GM23338 (cell line): ENCODE data around the gene ZNF488. TPM values are rescaled to one million over a fixed set of nuclear protein-coding genes. Genes with fewer than 3 reads are reported as not detected.

Experiments
- ATAC-seq: fragments of 200-7000 bp; cut with Tn5 transposase; 3 replicates; pipeline ENCODE4 v1.9.1; 2020
- DNase-seq: peaks from one replicate; pipeline ENCODE4 v3.0.0-alpha.2; 2015; ENCODE audit warnings: low spot score
- H2AFZ ChIP-seq: fragments of 200-600 bp; sonication (generic); 2 replicates; pipeline ENCODE4 v1.8.0; 2016; ENCODE audit warnings: antibody characterized with exemption, mild to moderate bottlenecking, moderate library complexity
- H3F3A ChIP-seq: fragments of 200-600 bp; sonication (generic); replicated peaks from 2 replicates; pipeline ENCODE4 v1.8.0; 2017; ENCODE audit warnings: antibody characterized with exemption, mixed run types, low read depth
- H3K27ac ChIP-seq: fragments of 200-600 bp; sonication (generic); 2 replicates; pipeline ENCODE4 v1.6.1; 2016; ENCODE audit warnings: low read depth
- H3K27me3 ChIP-seq: fragments of 200-600 bp; sonication (generic); 2 replicates; pipeline ENCODE4 v1.8.0; 2016; ENCODE audit warnings: mild to moderate bottlenecking, mixed run types, moderate library complexity; ENCODE audit not compliant: insufficient read depth
- H3K36me3 ChIP-seq: fragments of 200-600 bp; sonication (generic); 2 replicates; pipeline ENCODE4 v1.8.0; 2016; ENCODE audit warnings: mild to moderate bottlenecking; ENCODE audit not compliant: insufficient read depth
- H3K4me1 ChIP-seq: fragments of 200-600 bp; sonication (generic); 2 replicates; pipeline ENCODE4 v1.8.0; 2016; ENCODE audit warnings: mild to moderate bottlenecking, moderate library complexity; ENCODE audit not compliant: insufficient read depth
- H3K4me2 ChIP-seq: fragments of 200-600 bp; sonication (generic); 2 replicates; pipeline ENCODE4 v1.7.1; 2017; ENCODE audit warnings: mixed run types
- H3K4me3 ChIP-seq: fragments of 200-600 bp; sonication (generic); 2 replicates; pipeline ENCODE4 v1.6.1; 2016; ENCODE audit warnings: mixed run types
- H3K79me2 ChIP-seq: fragments of 200-600 bp; sonication (generic); replicated peaks from 2 replicates; pipeline ENCODE4 v1.8.0; 2017; ENCODE audit warnings: mild to moderate bottlenecking; ENCODE audit not compliant: insufficient read depth
- H3K9me2 ChIP-seq: fragments of 200-600 bp; sonication (generic); 2 replicates; pipeline ENCODE4 v1.8.0; 2017; ENCODE audit not compliant: insufficient read depth
- H4K20me1 ChIP-seq: fragments of 200-600 bp; sonication (generic); replicated peaks from 2 replicates; pipeline ENCODE4 v1.8.0; 2017; ENCODE audit warnings: mild to moderate bottlenecking; ENCODE audit not compliant: insufficient read depth
- H3K27ac Mint-ChIP-seq: 2 replicates; pipeline ENCODE4 v1.8.0; 2020; ENCODE audit warnings: inconsistent platforms, mild to moderate bottlenecking, moderate library complexity, mixed read lengths
- H3K27me3 Mint-ChIP-seq: 3 replicates; pipeline ENCODE4 v1.8.0; 2022; ENCODE audit warnings: low read depth, mild to moderate bottlenecking, moderate library complexity, mixed read lengths, inconsistent platforms; ENCODE audit not compliant: insufficient read depth, poor library complexity
- H3K36me3 Mint-ChIP-seq: 3 replicates; pipeline ENCODE4 v1.8.0; 2021; ENCODE audit warnings: low read depth, mild to moderate bottlenecking, inconsistent platforms, moderate library complexity, mixed read lengths
- H3K4me1 Mint-ChIP-seq: 3 replicates; pipeline ENCODE4 v1.8.0; 2020; ENCODE audit warnings: mild to moderate bottlenecking, inconsistent platforms, mixed read lengths
- H3K4me3 Mint-ChIP-seq: 3 replicates; pipeline ENCODE4 v1.8.0; 2021; ENCODE audit warnings: moderate library complexity, mild to moderate bottlenecking, inconsistent platforms, mixed read lengths
- H3K9me3 Mint-ChIP-seq: 3 replicates; pipeline ENCODE4 v1.8.0; 2020; ENCODE audit warnings: moderate library complexity, mild to moderate bottlenecking, inconsistent platforms, mixed read lengths
- CREB1 ChIP-seq: fragments of 250-450 bp; sonication (Bioruptor Pico); IDR thresholded peaks from 2 replicates; pipeline ENCODE4 v1.5.0; 2020; ENCODE audit warnings: low read depth, mild to moderate bottlenecking, moderate library complexity
- EZH2 ChIP-seq: fragments of 200-600 bp; sonication (generic); IDR thresholded peaks from one replicate; pipeline ENCODE4 v1.8.0; 2017; ENCODE audit warnings: antibody characterized with exemption, mild to moderate bottlenecking, low read depth; ENCODE audit not compliant: unreplicated experiment
- EZH2phosphoT487 ChIP-seq: fragments of 200-600 bp; sonication (generic); IDR thresholded peaks from one replicate; pipeline ENCODE4 v1.8.1; 2018; ENCODE audit warnings: antibody characterized with exemption; ENCODE audit not compliant: unreplicated experiment
- NANOG ChIP-seq: IDR thresholded peaks from 2 replicates; pipeline ENCODE4 v1.6.1; 2016; ENCODE audit warnings: antibody characterized with exemption, borderline replicate concordance
- STAT1 ChIP-seq: IDR thresholded peaks from one replicate; pipeline ENCODE4 v1.6.1; 2016; ENCODE audit warnings: antibody characterized with exemption; ENCODE audit not compliant: unreplicated experiment
- ZNF114 ChIP-seq: fragments of 250-450 bp; sonication (Bioruptor Pico); IDR thresholded peaks from 2 replicates; pipeline ENCODE4 v1.5.0; 2020; ENCODE audit warnings: mild to moderate bottlenecking, moderate library complexity
- polyA plus RNA-seq: library from polyadenylated mRNA; unstranded; fragments of >200 nt; fragmentation: Nextera tagmentation; extraction: Ambion mirVana; gene quantifications from 2 replicates; pipeline ENCODE4 v1.2.1, GENCODE V29; 2016
- total RNA-seq: library from RNA; depleted of rRNA; stranded (reverse); fragments of >200 nt; shearing (Covaris generic); gene quantifications from 2 replicates; pipeline ENCODE4 v1.2.3, GENCODE V29; 2014
- TF ChIP-seq, protein P1 (sequence below): IDR thresholded peaks from one replicate; pipeline ENCODE4 v1.6.1; 2018; ENCODE audit warnings: antibody characterized with exemption; ENCODE audit not compliant: unreplicated experiment
- TF ChIP-seq, protein P2 (sequence below): fragments of 250-450 bp; sonication (Bioruptor Pico); IDR thresholded peaks from 2 replicates; pipeline ENCODE4 v1.5.0; 2020; ENCODE audit warnings: mild to moderate bottlenecking, moderate library complexity
- TF ChIP-seq, protein P3 (sequence below), 2 experiments: fragments of 200-600 bp in 1 of 2; sonication (generic) in 1 of 2; conservative IDR thresholded peaks; 2 replicates each; pipeline versions ENCODE4 v1.5.1 to v1.6.1; 2016 to 2017; ENCODE audit warnings: antibody characterized with exemption in 2 of 2, low read depth in 2 of 2, mild to moderate bottlenecking in 2 of 2, moderate library complexity in 1 of 2

Gene ZNF488
- total and polyA plus RNA-seq, 2 experiments from 2014 or later = 2.5 to 5.2 TPM

DNA sequence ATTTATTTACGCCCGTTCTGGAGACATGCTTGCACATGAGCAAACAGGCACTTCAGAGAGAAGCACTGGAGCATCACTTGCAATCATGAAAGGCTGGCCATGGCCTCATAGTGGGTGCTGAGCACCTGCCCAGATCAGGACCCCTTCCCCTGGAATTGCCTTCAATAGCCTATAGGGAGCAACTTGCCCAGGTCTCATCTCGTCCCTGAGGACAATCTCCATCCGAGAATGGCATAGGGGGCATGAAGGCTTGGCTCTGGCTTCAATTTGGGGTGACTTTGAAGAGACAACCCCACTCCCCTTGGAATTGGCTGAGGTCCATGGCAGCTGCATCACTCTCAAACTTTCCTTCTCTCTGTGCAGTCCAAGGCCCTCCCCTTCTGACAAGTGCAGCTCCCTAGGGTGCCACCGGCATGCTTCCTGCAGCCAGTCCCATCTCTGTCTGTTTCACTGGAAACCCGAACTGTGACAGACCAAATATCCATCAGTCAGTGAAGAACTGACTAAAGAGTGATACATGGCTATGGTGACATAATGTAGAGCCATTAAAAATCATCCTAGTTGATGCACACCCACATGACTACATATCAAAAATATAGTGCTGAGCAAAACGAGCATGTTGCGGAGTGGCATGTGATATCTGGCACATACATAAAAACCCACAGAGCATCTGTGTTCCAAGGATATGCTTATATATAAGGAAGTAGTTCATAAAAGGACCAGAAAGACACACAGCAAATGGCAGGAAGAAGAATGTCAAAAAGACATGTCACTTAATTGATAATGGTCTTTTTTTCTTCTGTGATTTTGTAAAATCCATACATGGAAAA lies 49.4 kb downstream of the ZNF488 start (continued):
- TF ChIP-seq, protein P1, sequence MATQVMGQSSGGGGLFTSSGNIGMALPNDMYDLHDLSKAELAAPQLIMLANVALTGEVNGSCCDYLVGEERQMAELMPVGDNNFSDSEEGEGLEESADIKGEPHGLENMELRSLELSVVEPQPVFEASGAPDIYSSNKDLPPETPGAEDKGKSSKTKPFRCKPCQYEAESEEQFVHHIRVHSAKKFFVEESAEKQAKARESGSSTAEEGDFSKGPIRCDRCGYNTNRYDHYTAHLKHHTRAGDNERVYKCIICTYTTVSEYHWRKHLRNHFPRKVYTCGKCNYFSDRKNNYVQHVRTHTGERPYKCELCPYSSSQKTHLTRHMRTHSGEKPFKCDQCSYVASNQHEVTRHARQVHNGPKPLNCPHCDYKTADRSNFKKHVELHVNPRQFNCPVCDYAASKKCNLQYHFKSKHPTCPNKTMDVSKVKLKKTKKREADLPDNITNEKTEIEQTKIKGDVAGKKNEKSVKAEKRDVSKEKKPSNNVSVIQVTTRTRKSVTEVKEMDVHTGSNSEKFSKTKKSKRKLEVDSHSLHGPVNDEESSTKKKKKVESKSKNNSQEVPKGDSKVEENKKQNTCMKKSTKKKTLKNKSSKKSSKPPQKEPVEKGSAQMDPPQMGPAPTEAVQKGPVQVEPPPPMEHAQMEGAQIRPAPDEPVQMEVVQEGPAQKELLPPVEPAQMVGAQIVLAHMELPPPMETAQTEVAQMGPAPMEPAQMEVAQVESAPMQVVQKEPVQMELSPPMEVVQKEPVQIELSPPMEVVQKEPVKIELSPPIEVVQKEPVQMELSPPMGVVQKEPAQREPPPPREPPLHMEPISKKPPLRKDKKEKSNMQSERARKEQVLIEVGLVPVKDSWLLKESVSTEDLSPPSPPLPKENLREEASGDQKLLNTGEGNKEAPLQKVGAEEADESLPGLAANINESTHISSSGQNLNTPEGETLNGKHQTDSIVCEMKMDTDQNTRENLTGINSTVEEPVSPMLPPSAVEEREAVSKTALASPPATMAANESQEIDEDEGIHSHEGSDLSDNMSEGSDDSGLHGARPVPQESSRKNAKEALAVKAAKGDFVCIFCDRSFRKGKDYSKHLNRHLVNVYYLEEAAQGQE = no peak
- no peak for TF ChIP-seq STAT1
- no peak for TF ChIP-seq EZH2

DNA sequence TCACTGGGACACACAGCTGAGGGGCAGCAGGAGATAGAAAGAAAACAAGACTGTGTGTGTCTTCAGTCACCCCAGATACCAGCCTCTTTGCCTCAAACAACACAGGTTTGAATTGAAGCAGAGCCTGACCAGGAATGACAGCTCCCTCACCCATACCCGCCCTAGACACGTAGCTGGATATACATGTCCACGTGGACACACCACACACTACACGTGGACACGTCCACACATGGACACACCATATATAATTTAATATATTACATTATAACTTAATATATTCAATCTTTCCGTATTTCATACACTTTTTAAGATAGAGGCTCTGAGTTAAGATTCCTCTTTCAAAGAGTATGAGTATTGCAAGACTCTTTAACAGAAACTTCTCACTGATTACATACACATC lies 50.6 kb downstream of the ZNF488 start:
- Histone ChIP-seq H3K4me3 (no peak overlapping the region), H4K20me1 (no peaks in the 10 kb centered on the region), H3K4me1 (no peaks in the 10 kb centered on the region), H3K27ac (no peak overlapping the region), H3K36me3 (no peaks in the 10 kb centered on the region), H3K79me2 (no peaks in the 10 kb centered on the region), H2AFZ (no peak overlapping the region), H3K27me3 (no peaks in the 10 kb centered on the region), H3K9me2 (no peaks in the 10 kb centered on the region), H3K4me2 (no peak overlapping the region), H3F3A (no peaks in the 10 kb centered on the region)
- Mint-ChIP-seq H3K4me3 (no peak overlapping the region), H3K27ac (no peak overlapping the region), H3K4me1 (peaks cover 3% of the 10 kb centered on the region), H3K36me3 (no peaks in the 10 kb centered on the region), H3K27me3 (peaks cover 1% of the 10 kb centered on the region), H3K9me3 (no peaks in the 10 kb centered on the region)
- no peak for DNase-seq
- no peak for ATAC-seq
- TF ChIP-seq CREB1 (no peak), ZNF114 (no peak), EZH2phosphoT487 (no peak), EZH2 (no peak), STAT1 (no peak), NANOG (no peak)
- TF ChIP-seq, protein P2, sequence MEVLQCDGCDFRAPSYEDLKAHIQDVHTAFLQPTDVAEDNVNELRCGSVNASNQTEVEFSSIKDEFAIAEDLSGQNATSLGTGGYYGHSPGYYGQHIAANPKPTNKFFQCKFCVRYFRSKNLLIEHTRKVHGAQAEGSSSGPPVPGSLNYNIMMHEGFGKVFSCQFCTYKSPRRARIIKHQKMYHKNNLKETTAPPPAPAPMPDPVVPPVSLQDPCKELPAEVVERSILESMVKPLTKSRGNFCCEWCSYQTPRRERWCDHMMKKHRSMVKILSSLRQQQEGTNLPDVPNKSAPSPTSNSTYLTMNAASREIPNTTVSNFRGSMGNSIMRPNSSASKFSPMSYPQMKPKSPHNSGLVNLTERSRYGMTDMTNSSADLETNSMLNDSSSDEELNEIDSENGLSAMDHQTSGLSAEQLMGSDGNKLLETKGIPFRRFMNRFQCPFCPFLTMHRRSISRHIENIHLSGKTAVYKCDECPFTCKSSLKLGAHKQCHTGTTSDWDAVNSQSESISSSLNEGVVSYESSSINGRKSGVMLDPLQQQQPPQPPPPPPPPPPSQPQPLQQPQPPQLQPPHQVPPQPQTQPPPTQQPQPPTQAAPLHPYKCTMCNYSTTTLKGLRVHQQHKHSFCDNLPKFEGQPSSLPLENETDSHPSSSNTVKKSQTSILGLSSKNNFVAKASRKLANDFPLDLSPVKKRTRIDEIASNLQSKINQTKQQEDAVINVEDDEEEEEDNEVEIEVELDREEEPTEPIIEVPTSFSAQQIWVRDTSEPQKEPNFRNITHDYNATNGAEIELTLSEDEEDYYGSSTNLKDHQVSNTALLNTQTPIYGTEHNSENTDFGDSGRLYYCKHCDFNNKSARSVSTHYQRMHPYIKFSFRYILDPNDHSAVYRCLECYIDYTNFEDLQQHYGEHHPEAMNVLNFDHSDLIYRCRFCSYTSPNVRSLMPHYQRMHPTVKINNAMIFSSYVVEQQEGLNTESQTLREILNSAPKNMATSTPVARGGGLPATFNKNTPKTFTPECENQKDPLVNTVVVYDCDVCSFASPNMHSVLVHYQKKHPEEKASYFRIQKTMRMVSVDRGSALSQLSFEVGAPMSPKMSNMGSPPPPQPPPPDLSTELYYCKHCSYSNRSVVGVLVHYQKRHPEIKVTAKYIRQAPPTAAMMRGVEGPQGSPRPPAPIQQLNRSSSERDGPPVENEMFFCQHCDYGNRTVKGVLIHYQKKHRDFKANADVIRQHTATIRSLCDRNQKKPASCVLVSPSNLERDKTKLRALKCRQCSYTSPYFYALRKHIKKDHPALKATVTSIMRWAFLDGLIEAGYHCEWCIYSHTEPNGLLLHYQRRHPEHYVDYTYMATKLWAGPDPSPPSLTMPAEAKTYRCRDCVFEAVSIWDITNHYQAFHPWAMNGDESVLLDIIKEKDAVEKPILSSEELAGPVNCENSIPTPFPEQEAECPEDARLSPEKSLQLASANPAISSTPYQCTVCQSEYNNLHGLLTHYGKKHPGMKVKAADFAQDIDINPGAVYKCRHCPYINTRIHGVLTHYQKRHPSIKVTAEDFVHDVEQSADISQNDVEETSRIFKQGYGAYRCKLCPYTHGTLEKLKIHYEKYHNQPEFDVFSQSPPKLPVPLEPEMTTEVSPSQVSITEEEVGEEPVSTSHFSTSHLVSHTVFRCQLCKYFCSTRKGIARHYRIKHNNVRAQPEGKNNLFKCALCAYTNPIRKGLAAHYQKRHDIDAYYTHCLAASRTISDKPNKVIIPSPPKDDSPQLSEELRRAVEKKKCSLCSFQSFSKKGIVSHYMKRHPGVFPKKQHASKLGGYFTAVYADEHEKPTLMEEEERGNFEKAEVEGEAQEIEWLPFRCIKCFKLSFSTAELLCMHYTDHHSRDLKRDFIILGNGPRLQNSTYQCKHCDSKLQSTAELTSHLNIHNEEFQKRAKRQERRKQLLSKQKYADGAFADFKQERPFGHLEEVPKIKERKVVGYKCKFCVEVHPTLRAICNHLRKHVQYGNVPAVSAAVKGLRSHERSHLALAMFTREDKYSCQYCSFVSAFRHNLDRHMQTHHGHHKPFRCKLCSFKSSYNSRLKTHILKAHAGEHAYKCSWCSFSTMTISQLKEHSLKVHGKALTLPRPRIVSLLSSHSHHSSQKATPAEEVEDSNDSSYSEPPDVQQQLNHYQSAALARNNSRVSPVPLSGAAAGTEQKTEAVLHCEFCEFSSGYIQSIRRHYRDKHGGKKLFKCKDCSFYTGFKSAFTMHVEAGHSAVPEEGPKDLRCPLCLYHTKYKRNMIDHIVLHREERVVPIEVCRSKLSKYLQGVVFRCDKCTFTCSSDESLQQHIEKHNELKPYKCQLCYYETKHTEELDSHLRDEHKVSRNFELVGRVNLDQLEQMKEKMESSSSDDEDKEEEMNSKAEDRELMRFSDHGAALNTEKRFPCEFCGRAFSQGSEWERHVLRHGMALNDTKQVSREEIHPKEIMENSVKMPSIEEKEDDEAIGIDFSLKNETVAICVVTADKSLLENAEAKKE (CRISPR knock-in tag) = no peak
- TF ChIP-seq, protein P3, sequence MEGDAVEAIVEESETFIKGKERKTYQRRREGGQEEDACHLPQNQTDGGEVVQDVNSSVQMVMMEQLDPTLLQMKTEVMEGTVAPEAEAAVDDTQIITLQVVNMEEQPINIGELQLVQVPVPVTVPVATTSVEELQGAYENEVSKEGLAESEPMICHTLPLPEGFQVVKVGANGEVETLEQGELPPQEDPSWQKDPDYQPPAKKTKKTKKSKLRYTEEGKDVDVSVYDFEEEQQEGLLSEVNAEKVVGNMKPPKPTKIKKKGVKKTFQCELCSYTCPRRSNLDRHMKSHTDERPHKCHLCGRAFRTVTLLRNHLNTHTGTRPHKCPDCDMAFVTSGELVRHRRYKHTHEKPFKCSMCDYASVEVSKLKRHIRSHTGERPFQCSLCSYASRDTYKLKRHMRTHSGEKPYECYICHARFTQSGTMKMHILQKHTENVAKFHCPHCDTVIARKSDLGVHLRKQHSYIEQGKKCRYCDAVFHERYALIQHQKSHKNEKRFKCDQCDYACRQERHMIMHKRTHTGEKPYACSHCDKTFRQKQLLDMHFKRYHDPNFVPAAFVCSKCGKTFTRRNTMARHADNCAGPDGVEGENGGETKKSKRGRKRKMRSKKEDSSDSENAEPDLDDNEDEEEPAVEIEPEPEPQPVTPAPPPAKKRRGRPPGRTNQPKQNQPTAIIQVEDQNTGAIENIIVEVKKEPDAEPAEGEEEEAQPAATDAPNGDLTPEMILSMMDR (conservative IDR thresholded peaks at IDR 0.05; ENCODE audit: low read depth in 2 of 2) = no peak
